Mucosa of descending colon (tissue), 3 donors: ENCODE results near the gene ARHGEF6. TPM values are rescaled to one million over a fixed set of nuclear protein-coding genes. Genes with fewer than 3 reads are reported as not detected.

ENCODE experiments used
- ATAC-seq: fragments of 200-7000 bp; cut with Tn5 transposase; one replicate; pipeline ENCODE4 v1.9.1; 2020; ENCODE audit warnings: mild to moderate bottlenecking, moderate library complexity
- DNase-seq, 3 donors: peaks; one replicate each; pipeline ENCODE4 v3.0.0-alpha.2; 2020
- H3K36me3 ChIP-seq: fragments of 200-600 bp; one replicate; pipeline ENCODE4 v1.8.0; 2021; ENCODE audit warnings: low read depth, mild to moderate bottlenecking
- H3K4me1 ChIP-seq: fragments of 200-600 bp; one replicate; pipeline ENCODE4 v1.8.0; 2021; ENCODE audit warnings: low read depth, mild to moderate bottlenecking
- H3K4me3 ChIP-seq: fragments of 200-600 bp; one replicate; pipeline ENCODE4 v1.8.0; 2021; ENCODE audit warnings: mild to moderate bottlenecking
- H3K9me3 ChIP-seq: fragments of 200-600 bp; one replicate; pipeline ENCODE4 v1.8.0; 2021; ENCODE audit warnings: mild to moderate bottlenecking
- CTCF ChIP-seq: fragments of 200-600 bp; IDR thresholded peaks from one replicate; pipeline ENCODE4 v1.8.0; 2022; ENCODE audit warnings: antibody characterized with exemption, mild to moderate bottlenecking
- intact Hi-C, 2 donors: fragments of 100-400 bp; cut with DNase I in 1 of 2; cut with micrococcal nuclease in 1 of 2; formaldehyde crosslinking; loops; one replicate each; pipeline versions ENCODE4 v1.11.0 to v1.11.1; 2022; cut with DNase I, micrococcal nuclease
- total RNA-seq, 3 donors: library from RNA; stranded (reverse); fragmentation: NEBNext Ultra II Directional in 2 of 3; extraction: Animal tissue kit (Norgen Biotek cat#: 25700) in 2 of 3; gene quantifications; one replicate each; pipeline versions ENCODE4 v1.2.1 to v1.2.4, GENCODE V29; 2021 to 2023
- donor health status: DM: no; HTN: no; CAD: no; lungs with moderate emphysema.
- donor health status: DM: no; HTN: no; CAD: no.
- donor health status: DM: no; HTN: yes; CAD: no.

Gene ARHGEF6
- total RNA-seq, 3 donors from 2014 or later = 2.8 to 17.2 (median 6.6) TPM

GRCh38 chrX:136731207-136731782 lies 49.4 kb downstream of the ARHGEF6 start:
- Histone ChIP-seq H3K4me3 (no peak overlapping the region), H3K4me1 (no peaks in the 10 kb centered on the region), H3K36me3 (no peaks in the 10 kb centered on the region), H3K9me3 (no peaks in the 10 kb centered on the region)
- ATAC-seq (no peak), DNase-seq (no peak)
- TF ChIP-seq CTCF = no peak
- intact Hi-C loops = no loop called here

- intact Hi-C loops = no loop called here
Measured at GRCh38 chrX:136728393-136728792, 52.3 kb downstream of the ARHGEF6 start.

GRCh38 chrX:136725441-136726104 lies 55.2 kb downstream of the ARHGEF6 start:
- no peak for TF ChIP-seq CTCF
- Histone ChIP-seq H3K4me3 (no peak overlapping the region), H3K9me3 (no peaks in the 10 kb centered on the region), H3K4me1 (no peaks in the 10 kb centered on the region), H3K36me3 (no peaks in the 10 kb centered on the region)
- intact Hi-C loops = no loop called here
- DNase-seq (no peak), ATAC-seq (no peak)

More at GRCh38 chrX:136728393-136728792, 52.3 kb downstream of the ARHGEF6 start:
- Histone ChIP-seq H3K4me1 (no peaks in the 10 kb centered on the region), H3K9me3 (no peaks in the 10 kb centered on the region), H3K4me3 (no peak overlapping the region), H3K36me3 (no peaks in the 10 kb centered on the region)
- ATAC-seq = no peak
- DNase-seq = no peak
- TF ChIP-seq CTCF = no peak

GRCh38 chrX:136718091-136718490 lies 62.6 kb downstream of the ARHGEF6 start:
- intact Hi-C loops = loop anchor here in 1 of 2 donors (10.0 kb wide), 1 partner anchor 197 kb away; no protein-coding TSS in a partner anchor
- DNase-seq (no peak), ATAC-seq (no peak)
- no peaks in the 10 kb centered on the region for H3K36me3 ChIP-seq
- TF ChIP-seq CTCF = no peak
- H3K9me3 ChIP-seq = no peaks in the 10 kb centered on the region
- no peaks in the 10 kb centered on the region for H3K4me1 ChIP-seq
- no peak overlapping the region for H3K4me3 ChIP-seq

- Histone ChIP-seq H3K36me3 (no peaks in the 10 kb centered on the region), H3K9me3 (no peaks in the 10 kb centered on the region), H3K4me1 (no peaks in the 10 kb centered on the region), H3K4me3 (no peak overlapping the region)
- DNase-seq (no peak), ATAC-seq (no peak)
- TF ChIP-seq CTCF = no peak
- intact Hi-C loops = loop anchor here in 1 of 2 donors (10.0 kb wide), 1 partner anchor 200 kb away; no protein-coding TSS in a partner anchor
Measured at GRCh38 chrX:136714626-136715599, 65.8 kb downstream of the ARHGEF6 start.
